ENCODE data around the gene CSF3. TPM values are rescaled to one million over a fixed set of nuclear protein-coding genes. Genes with fewer than 3 reads are reported as not detected.

CSF3 gene
- total RNA-seq, 1 experiment from 2014 or later, result not detected

GRCh38 chr17:39999067-39999466, 16.2 kb upstream of the CSF3 start:
- POLR2A ChIA-PET, result interaction anchor here (0.8 kb wide), 1 partner anchor 116 kb away, joined by 3 read pairs; no protein-coding TSS in a partner anchor
- Histone ChIP-seq H3K9ac (ENCODE audit: low read length) (no peak overlapping the region), H3K79me2 (ENCODE audit: insufficient read depth, low read length) (no peaks in the 10 kb centered on the region), H3K9me3 (ENCODE audit: control insufficient read depth in 1 of 2, insufficient read depth in 1 of 2, low read depth in 1 of 2, low read length in 2 of 2) (no peaks in the 10 kb centered on the region), H3K4me1 (ENCODE audit: control insufficient read depth in 1 of 2, insufficient read depth in 2 of 2, low read length in 2 of 2) (no peaks in the 10 kb centered on the region), H3K4me3 (replicated peaks in 1 of 2; ENCODE audit: low read depth in 1 of 2, low read length in 2 of 2) (no peak overlapping the region), H2AFZ (ENCODE audit: low read depth, low read length, poor library complexity, severe bottlenecking) (no peak overlapping the region), H3K27me3 (ENCODE audit: insufficient read depth, low read length) (no peaks in the 10 kb centered on the region), H3K9me2 (ENCODE audit: insufficient read depth) (no peaks in the 10 kb centered on the region), H3K4me2 (ENCODE audit: low read length) (no peak overlapping the region), H4K20me1 (ENCODE audit: insufficient read depth) (no peaks in the 10 kb centered on the region), H3K36me3 (ENCODE audit: control insufficient read depth in 1 of 2, insufficient read depth in 2 of 2, low read length in 2 of 2) (peaks cover 19 to 24% of the 10 kb centered on the region in 2 experiments), H3K27ac (ENCODE audit: low read depth, low read length) (no peak overlapping the region)
- intact Hi-C loops (cut with micrococcal nuclease), result no loop called here
- CTCF ChIA-PET, result no interaction called here
- BruUV-seq (replicated peaks), result no TSS peak
- RAD21 ChIA-PET (ENCODE audit: low non-redundant PET in 1 of 2, low total read pairs in 2 of 2, uncharacterized antibody in 2 of 2, unreplicated experiment in 2 of 2), result interaction anchor here in 1 of 2 experiments (0.6 kb wide), 1 partner anchor 68 kb away, joined by 4 read pairs; no protein-coding TSS in a partner anchor
- no peak for TF ChIP-seq RAD21 (IDR thresholded peaks at IDR 0.05; ENCODE audit: low read depth)
- TF ChIP-seq ZNF274 (IDR thresholded peaks at IDR 0.05; ENCODE audit: low read depth, low read length), result no peak
- no peak for TF ChIP-seq POLR2A (IDR thresholded peaks at IDR 0.05; ENCODE audit: borderline replicate concordance, extremely low read depth, insufficient read depth, insufficient read length)
- TF ChIP-seq ATF3 (IDR thresholded peaks at IDR 0.05), result no peak
- no peak for TF ChIP-seq EZH2 (IDR thresholded peaks at IDR 0.05)
- no peak for TF ChIP-seq MAX (IDR thresholded peaks at IDR 0.05)
- no peak for TF ChIP-seq JUND (IDR thresholded peaks at IDR 0.05)
- TF ChIP-seq YY1 (IDR thresholded peaks at IDR 0.05; ENCODE audit: extremely low read depth, insufficient replicate concordance, low read depth, low read length), result no peak
- no peak for TF ChIP-seq TCF7L2 (IDR thresholded peaks at IDR 0.05; ENCODE audit: borderline replicate concordance, extremely low read depth, insufficient read depth, insufficient read length)
- TF ChIP-seq CEBPB (IDR thresholded peaks at IDR 0.05; ENCODE audit: low read depth), result no peak
- no peak for TF ChIP-seq ZFX (IDR thresholded peaks at IDR 0.05)
- no peak for TF ChIP-seq ZBTB33 (IDR thresholded peaks at IDR 0.05; ENCODE audit: extremely low read depth, insufficient replicate concordance, low read length)
- no peak for TF ChIP-seq SP1 (IDR thresholded peaks at IDR 0.05; ENCODE audit: low read depth)
- no peak for DNase-seq (ENCODE audit: low read depth, low spot score)
- ATAC-seq, result no peak

Measured in HCT116 (cell line).